Muscle layer of colon (tissue), 2 donors: ENCODE data around the gene RIN2.
"Not testable (repeated sequence)": the region's sequence is repeated elsewhere in the genome, so short reads cannot be mapped to it uniquely, and the experiment has no call there.

ENCODE experiments used
- H3K27ac ChIP-seq: one replicate; pipeline ENCODE4 v1.7.0; 2013; ENCODE audit warnings: low read depth, mild to moderate bottlenecking, low read length, moderate library complexity
- H3K27me3 ChIP-seq, 2 donors: one replicate each; pipeline ENCODE4 v1.7.0; 2013; ENCODE audit warnings: low read length in 2 of 2, mild to moderate bottlenecking in 2 of 2; ENCODE audit not compliant: insufficient read depth in 2 of 2, control insufficient read depth in 1 of 2
- H3K36me3 ChIP-seq: one replicate; pipeline ENCODE4 v1.7.0; 2013; ENCODE audit warnings: mild to moderate bottlenecking, low read length; ENCODE audit not compliant: insufficient read depth
- H3K4me1 ChIP-seq: one replicate; pipeline ENCODE4 v1.7.0; 2013; ENCODE audit warnings: mild to moderate bottlenecking, low read length; ENCODE audit not compliant: insufficient read depth
- H3K4me3 ChIP-seq, 2 donors: one replicate each; pipeline ENCODE4 v1.7.0; 2013; ENCODE audit warnings: low read length in 2 of 2, low read depth in 1 of 2, mild to moderate bottlenecking in 1 of 2, moderate library complexity in 1 of 2
- H3K9ac ChIP-seq: one replicate; pipeline ENCODE4 v1.7.0; 2013; ENCODE audit warnings: low read length
- H3K9me3 ChIP-seq: one replicate; pipeline ENCODE4 v1.7.0; 2013; ENCODE audit warnings: mild to moderate bottlenecking, low read length
- donor health status: abdominal sarcoma.
- donor health status: Adenocarcinoma of cecum.

Gene RIN2

GRCh38 chr20:19794941-19795340 is 36.9 kb downstream of the RIN2 start:
- Histone ChIP-seq H3K27ac (no peak overlapping the region), H3K4me3 (no peak overlapping the region), H3K36me3 (peaks cover 3% of the 10 kb centered on the region), H3K27me3 (no peaks in the 10 kb centered on the region), H3K9ac (no peak overlapping the region), H3K4me1 (no peaks in the 10 kb centered on the region), H3K9me3 (no peaks in the 10 kb centered on the region)

- H3K36me3 ChIP-seq = peaks cover 28% of the 10 kb centered on the region
- H3K9ac ChIP-seq = no peak overlapping the region
- no peaks in the 10 kb centered on the region for H3K4me1 ChIP-seq
- no peaks in the 10 kb centered on the region for H3K27me3 ChIP-seq
- no peak overlapping the region for H3K4me3 ChIP-seq
- H3K27ac ChIP-seq = no peak overlapping the region
- H3K9me3 ChIP-seq = no peaks in the 10 kb centered on the region
These were observed 41.3 kb downstream of the RIN2 start for GRCh38 chr20:19799325-19799724.

DNA sequence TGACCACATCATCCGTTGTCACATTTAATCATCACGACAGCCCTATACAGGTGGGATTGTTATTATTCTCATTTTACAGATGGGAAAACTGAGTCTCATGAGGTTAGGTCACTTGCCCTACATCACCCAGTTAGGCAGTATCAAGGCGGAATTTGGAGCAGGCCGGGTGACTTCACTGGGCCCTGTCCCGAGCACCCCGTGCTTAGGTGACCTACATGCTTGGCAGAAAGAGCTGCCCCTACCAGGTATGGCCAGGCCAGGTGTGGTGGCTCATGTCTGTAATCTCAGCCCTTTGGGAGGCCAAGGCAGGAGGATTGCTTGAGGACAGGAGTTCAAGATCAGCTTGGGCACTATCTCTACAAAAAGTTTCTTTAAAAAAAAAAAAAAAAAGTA is 44.0 kb downstream of the RIN2 start:
- no peak overlapping the region for H3K4me3 ChIP-seq
- H3K9me3 ChIP-seq = no peaks in the 10 kb centered on the region
- peaks cover 28% of the 10 kb centered on the region for H3K36me3 ChIP-seq
- H3K27ac ChIP-seq = no peak overlapping the region
- no peaks in the 10 kb centered on the region for H3K27me3 ChIP-seq
- no peak overlapping the region for H3K9ac ChIP-seq
- peaks cover 7% of the 10 kb centered on the region for H3K4me1 ChIP-seq

- Histone ChIP-seq H3K9ac (no peak overlapping the region), H3K4me1 (peaks cover 12% of the 10 kb centered on the region), H3K27ac (no peak overlapping the region), H3K4me3 (no peak overlapping the region), H3K9me3 (no peaks in the 10 kb centered on the region), H3K27me3 (no peaks in the 10 kb centered on the region), H3K36me3 (peaks cover 28% of the 10 kb centered on the region)
These were observed 44.6 kb downstream of the RIN2 start for GRCh38 chr20:19802492-19803158.

GRCh38 chr20:19806276-19806675 is 48.2 kb downstream of the RIN2 start:
- H3K27me3 ChIP-seq, H3K4me3 ChIP-seq, H3K9me3 ChIP-seq, H3K9ac ChIP-seq, H3K27ac ChIP-seq: not testable (repeated sequence)
- Histone ChIP-seq H3K36me3 (peaks cover 16% of the 10 kb centered on the region), H3K4me1 (peaks cover 16% of the 10 kb centered on the region)

DNA sequence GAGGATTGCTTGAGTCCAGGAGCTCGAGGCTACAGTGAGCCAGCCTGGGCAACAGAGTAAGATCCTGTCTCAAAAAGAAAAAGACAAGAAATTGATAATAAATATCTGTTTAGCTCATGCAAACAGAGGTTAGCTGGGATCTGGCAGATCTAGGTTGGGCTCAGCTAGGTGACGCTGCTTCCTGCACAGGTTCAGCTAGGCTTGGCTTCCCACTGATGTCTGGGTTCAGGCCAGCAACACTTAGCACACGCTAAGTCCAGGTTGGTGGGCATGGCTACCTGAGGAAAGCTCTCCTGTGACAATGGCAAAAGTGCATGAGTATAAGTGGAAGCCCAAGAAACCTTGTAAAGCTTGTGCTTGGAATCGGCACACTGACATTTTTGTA is 48.7 kb downstream of the RIN2 start:
- H3K27ac ChIP-seq = no peak overlapping the region

GRCh38 chr20:19807191-19807945 is 49.3 kb downstream of the RIN2 start:
- Histone ChIP-seq H3K27ac (no peak overlapping the region), H3K9ac (no peak overlapping the region), H3K27me3 (no peaks in the 10 kb centered on the region), H3K9me3 (no peaks in the 10 kb centered on the region), H3K4me1 (peaks cover 16% of the 10 kb centered on the region), H3K36me3 (peaks cover 10% of the 10 kb centered on the region), H3K4me3 (no peak overlapping the region)

More for the DNA sequence above, 48.7 kb downstream of the RIN2 start:
- H3K4me3 ChIP-seq = no peak overlapping the region
- H3K27me3 ChIP-seq = no peaks in the 10 kb centered on the region
- peaks cover 16% of the 10 kb centered on the region for H3K4me1 ChIP-seq
- peaks cover 16% of the 10 kb centered on the region for H3K36me3 ChIP-seq
- H3K9ac ChIP-seq = no peak overlapping the region
- no peaks in the 10 kb centered on the region for H3K9me3 ChIP-seq
